IMR-90 (cell line): ENCODE results near the gene CRTAC1. TPM values are rescaled to one million over a fixed set of nuclear protein-coding genes. Genes with fewer than 3 reads are reported as not detected.

Experiments used
- ATAC-seq: fragments of 200-7000 bp; cut with Tn5 transposase; 2 replicates; pipeline ENCODE4 v1.9.1; 2020; ENCODE audit warnings: low read depth, mild to moderate bottlenecking, moderate library complexity
- BruUV-seq: library from RNA; stranded (reverse); fragments of 400-500 nt; replicated peaks from 2 replicates; lab custom pipeline; 2021; lab: Mats Ljungman, UMichigan
- CTCF ChIA-PET: fragments of 300-600 bp; formaldehyde crosslinking; extraction: SDS; loops from one replicate; lab custom pipeline; 2021; ENCODE audit warnings: antibody characterized with exemption; lab: Yijun Ruan, JAX
- POLR2A ChIA-PET: fragments of 300-600 bp; sonication (Branson Sonifier 250); formaldehyde crosslinking; loops from one replicate; lab custom pipeline; 2022; ENCODE audit warnings: antibody characterized with exemption; ENCODE audit not compliant: unreplicated experiment; lab: Charles Lee
- DNase-seq: peaks from one replicate; pipeline ENCODE4 v3.0.0; 2013
- H2AFZ ChIP-seq: replicated peaks from 2 replicates; pipeline ENCODE3; 2013; ENCODE audit warnings: low read length, mild to moderate bottlenecking; ENCODE audit not compliant: poor library complexity
- H2AK5ac ChIP-seq: 2 replicates; pipeline ENCODE4 v1.6.1; 2013; ENCODE audit warnings: low read depth, low read length, inconsistent platforms
- H2AK9ac ChIP-seq: replicated peaks from 2 replicates; pipeline ENCODE3; 2013; ENCODE audit warnings: mild to moderate bottlenecking, low read depth, low read length, moderate library complexity; ENCODE audit not compliant: poor library complexity
- H2BK120ac ChIP-seq: 2 replicates; pipeline ENCODE4 v1.6.1; 2013; ENCODE audit warnings: low read depth, low read length, inconsistent platforms
- H2BK15ac ChIP-seq: 3 replicates; pipeline ENCODE4 v1.6.1; 2013; ENCODE audit warnings: low read depth, low read length, inconsistent platforms
- H2BK20ac ChIP-seq: 2 replicates; pipeline ENCODE4 v1.6.1; 2013; ENCODE audit warnings: low read depth, mild to moderate bottlenecking, inconsistent platforms, low read length, moderate library complexity
- H2BK5ac ChIP-seq: 2 replicates; pipeline ENCODE4 v1.6.1; 2013; ENCODE audit warnings: mild to moderate bottlenecking, low read depth, low read length, inconsistent platforms; ENCODE audit not compliant: poor library complexity, severe bottlenecking
- H3K14ac ChIP-seq: replicated peaks from 2 replicates; pipeline ENCODE4 v1.6.1; 2013; ENCODE audit warnings: low read depth, low read length, inconsistent platforms
- H3K18ac ChIP-seq: 2 replicates; pipeline ENCODE4 v1.6.1; 2013; ENCODE audit warnings: low read depth, low read length, control low read depth
- H3K23ac ChIP-seq: 2 replicates; pipeline ENCODE4 v1.6.1; 2013; ENCODE audit warnings: low read depth, low read length, inconsistent platforms
- H3K27ac ChIP-seq: 2 replicates; pipeline ENCODE4 v1.5.1; 2013; ENCODE audit warnings: mild to moderate bottlenecking, control low read depth, low read length; ENCODE audit not compliant: insufficient read depth
- H3K27me3 ChIP-seq: 2 replicates; pipeline ENCODE4 v1.6.1; 2013; ENCODE audit warnings: low read length; ENCODE audit not compliant: control insufficient read depth, insufficient read depth
- H3K36me3 ChIP-seq: 2 replicates; pipeline ENCODE4 v1.6.1; 2013; ENCODE audit warnings: low read length, mixed read lengths; ENCODE audit not compliant: control insufficient read depth, insufficient read depth
- H3K4ac ChIP-seq: 2 replicates; pipeline ENCODE4 v1.6.1; 2013; ENCODE audit warnings: low read depth, low read length, inconsistent platforms
- H3K4me1 ChIP-seq: 2 replicates; pipeline ENCODE4 v1.6.1; 2013; ENCODE audit warnings: low read length, mixed read lengths; ENCODE audit not compliant: control insufficient read depth, insufficient read depth
- H3K4me2 ChIP-seq: 2 replicates; pipeline ENCODE4 v1.6.1; 2013; ENCODE audit warnings: low read depth, mild to moderate bottlenecking, control low read depth, low read length, moderate library complexity
- H3K4me3 ChIP-seq: 2 replicates; pipeline ENCODE4 v1.5.1; 2013; ENCODE audit warnings: low read depth, mild to moderate bottlenecking, control low read depth, low read length, moderate library complexity; ENCODE audit not compliant: insufficient read depth
- H3K56ac ChIP-seq: 2 replicates; pipeline ENCODE4 v1.6.1; 2013; ENCODE audit warnings: low read length, inconsistent platforms; ENCODE audit not compliant: insufficient read depth; ENCODE audit errors: extremely low read depth
- H3K79me1 ChIP-seq, 2 experiments: 2 replicates each; pipeline ENCODE4 v1.6.1; 2013; ENCODE audit warnings: low read length in 2 of 2, inconsistent platforms in 1 of 2, low read depth in 1 of 2
- H3K9ac ChIP-seq: 2 replicates; pipeline ENCODE4 v1.6.1; 2013; ENCODE audit warnings: low read depth, low read length, control low read depth
- H3K9me1 ChIP-seq: 2 replicates; pipeline ENCODE4 v1.6.1; 2013; ENCODE audit warnings: low read length, inconsistent platforms; ENCODE audit not compliant: insufficient read depth
- H3K9me3 ChIP-seq: 2 replicates; pipeline ENCODE4 v1.6.1; 2013; ENCODE audit warnings: low read length; ENCODE audit not compliant: control insufficient read depth, insufficient read depth
- H4K20me1 ChIP-seq: 2 replicates; pipeline ENCODE4 v1.6.1; 2013; ENCODE audit warnings: low read length, inconsistent platforms; ENCODE audit not compliant: insufficient read depth
- H4K5ac ChIP-seq: 2 replicates; pipeline ENCODE4 v1.6.1; 2013; ENCODE audit warnings: mild to moderate bottlenecking, low read depth, low read length, control low read depth
- H4K8ac ChIP-seq, 2 experiments: 2 replicates each; pipeline ENCODE4 v1.6.1; 2013; ENCODE audit warnings: low read depth in 2 of 2, low read length in 2 of 2, control low read depth in 1 of 2, inconsistent platforms in 1 of 2
- H4K91ac ChIP-seq: 2 replicates; pipeline ENCODE4 v1.6.1; 2013; ENCODE audit warnings: low read depth, low read length, inconsistent platforms; ENCODE audit not compliant: insufficient read depth
- BHLHE40 ChIP-seq: fragments of 150-350 bp; IDR thresholded peaks from 2 replicates; pipeline ENCODE4 v1.6.1; 2016; ENCODE audit warnings: mild to moderate bottlenecking, low read depth, low read length
- CEBPB ChIP-seq: IDR thresholded peaks from 2 replicates; pipeline ENCODE4 v1.6.1; 2012; ENCODE audit warnings: low read depth, low read length, improper control_type of control experiment
- FOS ChIP-seq: fragments of 150-350 bp; IDR thresholded peaks from 2 replicates; pipeline ENCODE4 v1.6.1; 2016; ENCODE audit warnings: low read depth, low read length
- MXI1 ChIP-seq: IDR thresholded peaks from 2 replicates; pipeline ENCODE4 v1.6.1; 2012; ENCODE audit warnings: low read depth, mild to moderate bottlenecking, low read length, moderate library complexity, borderline replicate concordance
- NFE2L2 ChIP-seq: fragments of 150-350 bp; IDR thresholded peaks from 2 replicates; pipeline ENCODE4 v1.6.1; 2016; ENCODE audit warnings: low read depth, mild to moderate bottlenecking, low read length
- POLR2A ChIP-seq: IDR thresholded peaks from 2 replicates; pipeline ENCODE4 v1.6.1; 2012; ENCODE audit warnings: mild to moderate bottlenecking, low read depth, low read length
- RCOR1 ChIP-seq: IDR thresholded peaks from 2 replicates; pipeline ENCODE4 v1.6.1; 2012; ENCODE audit warnings: mild to moderate bottlenecking, low read length, improper control_type of control experiment; ENCODE audit not compliant: insufficient replicate concordance
- SMC3 ChIP-seq: fragments of 150-350 bp; IDR thresholded peaks from 2 replicates; pipeline ENCODE4 v1.6.1; 2016; ENCODE audit warnings: low read depth, mild to moderate bottlenecking, antibody characterized with exemption, low read length, moderate library complexity
- WGBS, 2 experiments: methylation state at CpG; one replicate each; pipeline versions ENCODE4 v1.1.5 to v1.1.7; 2013; ENCODE audit warnings: missing lambda C conversion rate in 2 of 2; ENCODE audit not compliant: insufficient read length in 1 of 2; ENCODE audit errors: extremely low coverage in 2 of 2; 5-methylcytosine and 5-hydroxymethylcytosine counted together
- dilution Hi-C: fragments of 300-500 bp; cut with HindIII; formaldehyde crosslinking; loops from one replicate; pipeline ENCODE4 v1.14.3; 2018; ENCODE audit warnings: low sequenced_read_pairs; ENCODE audit not compliant: unreplicated experiment
- in situ Hi-C: fragments of 300-500 bp; cut with MboI; formaldehyde crosslinking; loops from 3 replicates; pipeline ENCODE4 v1.14.3; 2019; ENCODE audit warnings: low sequenced_read_pairs, inconsistent platforms, mixed read lengths
- intact Hi-C: fragments of 100-400 bp; cut with micrococcal nuclease; formaldehyde crosslinking; loops from 2 replicates; pipeline ENCODE4 v1.10.0; 2022
- polyA plus RNA-seq, 3 experiments: library from polyadenylated mRNA; depleted of rRNA; stranded (reverse); fragments of >200 nt; gene quantifications; 2 replicates each; pipeline ENCODE4 v1.2.3, GENCODE V29; 2012; ENCODE audit warnings: low replicate concordance in 1 of 3
- total RNA-seq: library from RNA; depleted of rRNA; stranded (reverse); fragments of >200 nt; gene quantifications from 2 replicates; pipeline ENCODE4 v1.2.3, GENCODE V29; 2012

The CRTAC1 gene
- total and polyA plus RNA-seq, 2 of the 4 experiments (the other 2 are of a cell fraction) = not detected

DNA sequence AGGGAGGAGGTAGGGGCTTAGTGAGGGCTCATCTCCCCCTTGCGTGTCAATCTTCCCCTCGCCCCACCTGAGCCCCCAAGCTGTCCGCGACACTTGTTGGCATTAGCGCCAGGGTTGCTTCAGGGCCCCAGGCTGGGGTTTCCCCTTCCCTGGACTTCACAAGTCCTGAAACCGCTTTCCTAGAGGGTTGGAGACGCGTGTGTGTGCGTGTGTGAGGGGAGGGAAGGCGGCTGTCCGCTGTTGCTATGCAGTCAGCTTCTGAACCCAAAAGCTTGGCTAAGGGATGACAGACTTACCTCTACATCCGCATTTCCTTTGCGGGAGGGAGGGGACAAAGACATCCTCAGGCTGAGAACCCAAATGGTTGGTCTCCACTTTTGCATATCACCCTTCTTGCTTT lies 180.0 kb downstream of the CRTAC1 start:
- intact Hi-C loops (no loop called here), in situ Hi-C loops (no loop called here), dilution Hi-C loops (no loop called here)
- H3K56ac ChIP-seq = no peak overlapping the region
- no peak overlapping the region for H3K4ac ChIP-seq
- H3K27me3 ChIP-seq = peaks cover 35% of the 10 kb centered on the region
- no peaks in the 10 kb centered on the region for H3K9me3 ChIP-seq
- H3K18ac ChIP-seq = no peak overlapping the region
- no peak overlapping the region for H4K5ac ChIP-seq
- no peak overlapping the region for H3K9ac ChIP-seq
- no peak for DNase-seq
- no peaks in the 10 kb centered on the region; the same call in 1 of the 2 replicates for H4K20me1 ChIP-seq
- H3K9me1 ChIP-seq = no peaks in the 10 kb centered on the region
- H2BK20ac ChIP-seq = no peak overlapping the region
- ATAC-seq = no peak
- POLR2A ChIA-PET = no interaction called here
- 50% methylated on average over 2 of the region's 13 CpGs; no CpG with 5 or more reads in 1 of the 2 experiments for WGBS, 2 experiments
- H3K79me1 ChIP-seq = no peaks in the 10 kb centered on the region
- H3K4me3 ChIP-seq = no peak overlapping the region
- H2BK15ac ChIP-seq = no peak overlapping the region
- no peak overlapping the region for H4K91ac ChIP-seq
- H4K8ac ChIP-seq = no peak overlapping the region
- no peak for TF ChIP-seq FOS
- no peak for TF ChIP-seq SMC3
- TF ChIP-seq CEBPB = no peak
- TF ChIP-seq MXI1 = no peak
- TF ChIP-seq RCOR1 = no peak
- TF ChIP-seq POLR2A = no peak
- no peak for TF ChIP-seq NFE2L2
- TF ChIP-seq BHLHE40 = no peak
- CTCF ChIA-PET = no interaction called here
- H2AFZ ChIP-seq = no peak overlapping the region
- no peaks in the 10 kb centered on the region for H3K36me3 ChIP-seq
- no peak overlapping the region for H2AK9ac ChIP-seq
- no peak overlapping the region for H3K23ac ChIP-seq
- H3K27ac ChIP-seq = no peak overlapping the region
- no peak overlapping the region for H2BK5ac ChIP-seq
- no peak overlapping the region for H3K4me2 ChIP-seq
- H2BK120ac ChIP-seq = no peak overlapping the region
- no peaks in the 10 kb centered on the region for H3K4me1 ChIP-seq
- H2AK5ac ChIP-seq = no peak overlapping the region
- BruUV-seq = no TSS peak
- H3K14ac ChIP-seq = no peak overlapping the region
